Stimulated activated CD8-positive, alpha-beta memory T cell treated with anti-CD3 and anti-CD28 coated beads, Interleukin-15, amount 100 ng/mL, for 1 hour (primary cell): ENCODE data around the gene APOA4.

Source experiments
- DNase-seq: peaks from one replicate; pipeline ENCODE4 v3.0.0-alpha.2; 2020; ENCODE audit warnings: low read depth

APOA4 gene

DNA sequence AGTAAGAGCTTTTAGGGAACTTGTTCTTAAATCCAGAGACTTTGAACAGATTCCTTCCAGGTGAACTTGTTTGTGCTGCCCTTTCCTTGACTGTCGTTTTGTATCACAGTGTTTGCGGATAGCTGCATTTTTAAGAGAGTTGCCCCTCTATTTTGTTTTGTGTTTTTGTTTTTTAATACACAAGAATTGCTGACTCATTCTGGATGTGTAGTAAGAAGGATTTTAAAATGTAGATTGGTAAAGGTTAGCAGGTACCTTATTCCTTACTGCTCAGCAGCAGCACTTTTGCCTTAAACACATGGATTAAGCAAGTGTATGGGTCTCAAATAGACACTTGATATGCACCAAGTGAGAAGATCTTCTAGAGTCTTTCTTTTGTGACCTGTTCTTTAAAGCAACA is 22.5 kb downstream of the APOA4 start:
- no peak for DNase-seq

- no peak for DNase-seq
Observed at GRCh38 chr11:116798368-116798767, 24.7 kb downstream of the APOA4 start.

GRCh38 chr11:116797816-116798215 is 25.3 kb downstream of the APOA4 start:
- DNase-seq, result no peak

DNA sequence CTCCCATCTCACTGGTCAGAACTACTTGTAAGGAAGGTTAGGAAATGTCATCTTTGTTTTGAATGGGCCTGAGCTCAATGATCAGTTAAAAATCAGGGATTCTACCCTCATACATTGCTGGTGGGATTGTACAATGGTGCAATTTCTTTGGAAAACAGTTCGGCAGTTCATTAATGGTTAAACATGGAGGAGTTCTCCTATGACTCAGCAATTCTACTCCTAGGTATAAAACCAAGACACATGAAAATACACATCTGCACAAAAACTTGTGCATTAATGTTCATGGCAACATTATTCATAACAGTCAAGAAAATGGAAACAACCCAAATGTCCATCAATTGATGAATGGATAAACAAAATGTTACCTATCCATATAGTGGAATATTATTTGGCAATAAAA is 26.6 kb downstream of the APOA4 start:
- no peak for DNase-seq

DNA sequence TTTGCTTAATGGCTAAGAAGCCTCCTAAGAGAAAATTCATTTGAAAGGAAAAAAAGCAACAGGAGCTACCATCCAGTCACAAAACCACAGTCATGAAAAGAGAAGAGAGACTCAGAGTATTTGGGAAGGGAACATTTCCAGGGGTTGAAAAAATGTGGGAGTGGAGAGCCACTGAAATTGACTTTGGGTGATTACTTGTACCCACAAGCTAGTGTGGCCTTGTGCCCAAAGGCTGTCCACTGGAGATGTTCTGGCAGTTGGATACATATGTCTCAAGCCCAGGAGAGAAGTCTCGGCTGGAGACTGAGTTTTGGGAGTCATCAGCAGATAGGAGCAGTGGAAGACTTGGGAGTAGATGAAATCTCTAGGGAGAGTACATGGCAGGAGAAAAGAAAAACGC is 28.3 kb downstream of the APOA4 start:
- no peak for DNase-seq

GRCh38 chr11:116793772-116794097 is 29.4 kb downstream of the APOA4 start:
- DNase-seq, result no peak

- DNase-seq, result no peak
Observed at GRCh38 chr11:116792869-116793771, 30.0 kb downstream of the APOA4 start.

DNA sequence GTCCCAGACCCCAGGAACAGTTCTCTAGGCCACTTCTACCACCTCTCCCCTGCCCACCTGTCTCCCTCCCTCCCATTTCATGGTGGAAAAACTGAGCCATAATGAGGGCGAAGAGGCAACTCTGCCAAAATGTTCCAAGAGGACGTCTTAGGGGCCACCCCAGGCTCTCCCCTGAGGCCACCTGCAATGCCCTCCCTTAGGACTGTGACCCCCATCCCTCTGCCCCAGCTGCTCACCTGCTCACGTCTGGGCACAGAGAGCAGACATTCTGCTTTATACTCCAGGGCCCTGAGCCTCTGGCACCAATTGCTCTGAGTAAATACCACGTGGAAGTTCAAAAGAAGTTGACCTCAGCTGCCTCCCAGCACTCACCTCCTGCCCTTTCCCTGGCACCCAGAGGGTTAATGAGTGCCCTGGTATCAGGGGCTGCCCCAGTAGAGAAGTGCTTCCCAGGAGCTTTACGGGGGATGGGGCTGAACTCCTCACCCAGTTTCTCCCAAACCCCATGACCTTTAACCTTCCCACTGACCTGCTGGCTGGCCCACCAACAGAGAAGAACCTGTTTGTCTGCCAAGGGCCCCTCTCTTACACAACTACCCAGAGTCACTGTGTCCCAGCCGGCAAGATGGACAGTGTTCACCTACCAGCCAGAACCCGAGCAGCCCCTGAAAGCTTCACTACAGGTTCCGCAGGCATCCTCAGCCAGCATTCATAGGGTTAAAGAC is 30.8 kb downstream of the APOA4 start:
- DNase-seq, result no peak

DNA sequence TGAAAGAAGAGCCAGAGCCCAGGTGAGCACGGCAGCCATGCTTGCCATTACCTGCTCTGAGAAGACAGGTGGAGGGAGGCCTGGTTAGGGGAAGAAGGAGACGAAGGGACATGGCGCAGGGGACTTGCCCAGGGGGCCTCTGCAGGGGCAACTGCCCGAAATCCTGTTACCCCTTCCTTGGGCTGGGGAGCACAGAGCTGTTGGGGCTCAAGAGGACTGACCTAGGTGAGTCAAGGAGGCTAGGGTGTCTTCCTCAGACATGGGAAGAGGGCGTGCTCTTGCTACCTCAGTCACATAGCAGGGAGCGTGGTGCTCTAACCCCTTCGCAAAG is 31.3 kb downstream of the APOA4 start, which contains the start of gene APOA5:
Gene APOA5, minus strand, starts transcription at position 67 of the 331 bp plus-strand sequence. Its CDS starts 19 bp downstream, at position 48.
- DNase-seq, result no peak

GRCh38 chr11:116791002-116791812 is 31.9 kb downstream of the APOA4 start:
- DNase-seq, result peak; percentile 63

DNA sequence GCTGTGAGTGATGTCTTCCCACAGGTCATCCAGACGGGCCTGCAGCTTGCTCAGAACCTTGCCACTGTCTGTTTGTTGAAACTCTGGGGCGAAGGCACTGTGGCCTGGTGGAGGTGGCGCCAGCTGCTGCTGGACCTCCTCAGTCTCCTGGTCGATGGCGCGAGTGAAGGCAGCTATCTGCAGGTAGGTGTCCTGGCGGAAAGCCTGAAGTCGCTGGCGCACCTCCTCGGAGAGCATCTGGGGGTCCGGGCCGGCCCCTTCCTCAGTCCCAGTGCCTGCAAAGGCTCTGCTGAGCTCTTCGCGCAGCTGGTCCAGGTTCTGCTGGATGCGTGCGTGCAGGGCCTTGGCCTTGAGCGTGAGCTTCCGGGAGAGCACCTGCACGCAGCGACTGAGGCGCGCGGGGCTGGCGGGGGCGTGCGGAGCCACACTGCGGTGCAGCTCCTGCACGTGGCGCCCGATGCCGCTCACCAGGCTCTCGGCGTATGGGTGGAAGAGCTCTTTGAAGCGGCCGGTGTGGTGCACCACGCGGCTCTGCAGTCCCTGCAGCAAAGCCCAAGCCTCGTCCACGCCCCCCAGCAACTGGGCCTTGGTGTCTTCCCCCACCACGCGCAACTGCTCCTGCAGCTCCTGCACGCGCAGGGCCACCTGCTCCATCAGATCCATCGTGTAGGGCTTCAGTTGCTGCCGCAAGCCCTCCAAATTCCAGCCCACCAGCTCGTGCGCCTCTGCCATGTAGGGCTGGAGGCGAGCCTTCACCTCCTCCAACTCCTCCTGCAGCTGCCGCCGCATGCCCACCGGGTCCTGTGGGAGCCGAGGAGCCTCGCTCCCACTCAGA is 32.7 kb downstream of the APOA4 start:
- DNase-seq, result no peak

DNA sequence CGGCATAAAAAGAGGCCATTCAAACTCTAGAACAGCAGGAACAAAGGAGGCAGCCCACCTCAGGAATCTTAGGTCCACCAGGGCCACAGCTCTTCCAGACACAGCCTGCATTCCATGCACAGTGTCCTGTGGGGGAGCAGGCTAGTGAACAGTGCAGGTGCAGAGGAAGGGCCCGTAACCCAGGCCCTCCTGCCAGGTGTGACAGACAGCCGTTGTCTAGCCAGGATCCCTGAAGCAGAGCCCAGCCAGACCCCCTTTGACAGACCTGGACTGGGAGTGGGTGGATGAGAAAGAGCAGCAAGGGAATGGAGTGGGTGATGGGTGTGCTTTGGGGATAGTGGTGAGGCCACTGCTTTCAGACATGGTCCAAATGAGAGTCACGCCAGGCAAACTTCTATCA is 34.1 kb downstream of the APOA4 start:
- no peak for DNase-seq

GRCh38 chr11:116788534-116788933 is 34.6 kb downstream of the APOA4 start:
- no peak for DNase-seq

DNA sequence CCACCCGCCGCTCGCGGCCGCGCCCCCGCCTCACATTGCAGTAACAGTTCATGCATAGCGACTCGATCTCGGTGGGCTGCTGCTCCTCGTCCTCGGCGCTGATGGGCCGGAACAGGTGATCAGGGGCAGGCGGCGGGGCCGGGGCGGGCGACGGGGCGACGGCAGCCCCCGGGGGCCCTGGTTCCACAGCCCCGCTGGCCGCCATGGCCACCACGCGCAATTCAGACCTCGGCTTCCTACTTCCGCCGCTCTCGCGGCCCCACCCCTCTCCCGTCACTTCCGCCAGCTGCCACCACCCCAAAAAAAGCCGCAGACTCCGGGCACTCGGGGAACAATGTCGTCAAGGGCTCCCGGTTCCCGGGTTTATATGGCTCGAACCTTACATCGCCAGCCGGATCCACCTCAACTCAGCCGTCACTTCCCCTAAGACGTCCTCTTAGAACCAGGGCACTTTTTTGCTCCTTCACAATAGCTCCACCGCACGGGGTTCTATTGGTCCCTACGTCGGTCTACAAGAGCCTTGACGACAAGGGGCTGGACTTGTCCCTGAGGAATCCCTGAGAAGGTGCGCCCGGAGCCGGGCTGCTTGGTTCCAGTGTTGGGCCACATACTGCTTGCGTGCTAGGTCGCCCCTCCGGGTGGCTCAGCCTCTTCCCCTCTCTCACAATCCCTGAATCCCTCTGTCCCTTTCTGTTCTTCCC is 35.2 kb downstream of the APOA4 start, which contains the start of gene ZPR1:
Gene ZPR1, minus strand, starts transcription at position 238 of the 701 bp plus-strand sequence. Its CDS starts 33 bp downstream, at position 205.
- DNase-seq, result peak; percentile 81

DNA sequence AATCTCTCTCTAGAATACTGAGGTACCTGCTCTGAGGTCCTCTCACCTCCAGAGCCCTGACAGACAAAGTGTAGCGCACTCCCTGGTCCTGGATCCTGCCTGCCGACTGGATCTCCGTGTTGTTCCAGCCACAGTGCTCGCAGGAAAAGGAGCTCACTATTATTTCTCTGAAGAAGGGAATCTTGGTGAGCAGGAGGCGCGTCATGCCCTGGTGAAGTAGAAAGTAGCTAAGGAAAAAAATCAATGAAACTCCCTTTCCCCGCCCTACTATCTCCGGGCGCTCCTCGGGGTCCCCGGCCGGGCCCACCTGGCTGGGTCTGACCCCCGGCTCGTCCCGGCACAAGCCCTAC is 35.7 kb downstream of the APOA4 start:
- DNase-seq, result no peak

DNA sequence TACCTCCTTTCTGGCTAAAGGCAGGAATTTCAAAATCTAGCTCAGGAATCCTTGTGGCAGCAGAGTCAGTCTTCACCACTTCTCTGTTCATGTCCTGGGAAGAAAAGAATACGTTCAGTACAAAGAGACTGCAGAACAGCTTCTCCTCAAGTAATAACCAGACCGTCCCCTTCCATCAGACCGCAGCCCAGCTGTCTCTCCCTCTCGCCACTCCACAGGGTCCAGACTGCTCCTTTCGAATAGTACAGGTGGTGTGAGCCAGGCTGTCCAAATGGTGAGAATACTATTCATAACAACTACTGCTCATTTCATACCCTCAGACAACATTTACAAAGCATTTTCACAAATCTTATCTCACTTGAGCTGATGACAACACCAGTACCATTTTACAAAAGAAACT is 36.1 kb downstream of the APOA4 start:
- DNase-seq, result no peak

GRCh38 chr11:116786326-116786725 is 36.8 kb downstream of the APOA4 start:
- no peak for DNase-seq

GRCh38 chr11:116782728-116783127 is 40.4 kb downstream of the APOA4 start:
- no peak for DNase-seq

GRCh38 chr11:116778556-116778955 is 44.5 kb downstream of the APOA4 start:
- DNase-seq, result no peak

GRCh38 chr11:116777056-116777455 is 46.0 kb downstream of the APOA4 start:
- no peak for DNase-seq

- DNase-seq, result no peak
Observed at GRCh38 chr11:116776522-116776984, 46.6 kb downstream of the APOA4 start.
